Astrocyte (in vitro differentiated cells and primary cell): ENCODE measurements around the gene ST3GAL4.

Source experiments
- CTCF ChIP-seq: IDR thresholded peaks from 2 replicates; pipeline ENCODE4 v1.5.1; 2011; ENCODE audit warnings: low read depth, mild to moderate bottlenecking, inconsistent platforms, low read length, moderate library complexity; ENCODE audit not compliant: insufficient read depth
- EZH2 ChIP-seq: IDR thresholded peaks from 2 replicates; pipeline ENCODE4 v1.6.1; 2012; ENCODE audit warnings: mild to moderate bottlenecking, low read length, inconsistent platforms; ENCODE audit not compliant: insufficient read depth

DNA sequence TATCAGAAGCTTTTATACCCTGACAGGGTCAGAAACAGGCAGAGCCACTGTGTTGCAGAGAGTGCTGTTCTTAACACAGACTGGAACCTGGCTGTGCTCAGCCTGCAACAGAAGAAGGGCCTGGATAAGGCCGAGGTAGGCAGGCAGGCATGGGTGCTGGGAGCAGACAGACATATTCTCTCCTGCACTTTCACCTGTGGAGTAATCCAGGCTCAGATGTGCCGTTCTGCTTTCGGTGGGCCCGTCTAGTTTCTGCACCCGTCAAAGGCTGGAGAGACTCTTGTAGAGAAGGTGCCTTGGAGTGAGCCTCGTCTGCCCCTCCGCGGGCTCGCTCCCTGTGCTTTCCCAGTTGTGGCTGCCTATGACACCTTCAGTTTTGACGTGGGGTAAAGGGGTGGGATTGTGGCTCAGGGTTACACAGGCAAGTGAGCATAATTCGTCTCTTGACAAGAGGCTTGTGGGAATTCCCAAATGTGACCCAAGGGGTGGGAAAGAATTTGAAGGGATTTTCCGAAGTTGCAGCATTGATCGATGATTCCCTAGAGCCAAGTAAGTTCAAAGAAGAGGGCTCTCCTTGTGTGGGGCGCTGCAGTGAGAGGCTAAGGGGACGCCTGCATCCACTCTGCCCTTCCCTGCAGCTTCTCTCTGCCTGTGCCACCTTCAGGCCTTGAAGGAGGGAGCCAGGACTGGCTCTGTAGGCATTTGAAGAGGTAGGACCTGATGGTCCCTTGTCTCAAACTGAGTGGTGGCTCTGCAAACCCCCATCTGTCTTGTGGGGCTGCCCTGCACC is 16.2 kb upstream of the ST3GAL4 start:
- no peak for TF ChIP-seq CTCF
- no peak for TF ChIP-seq EZH2
